Limb (tissue), 2 donors: ENCODE measurements around the gene GPR137C.
"Not testable (repeated sequence)": the region's sequence is repeated elsewhere in the genome, so short reads cannot be mapped to it uniquely, and the experiment has no call there.

ENCODE experiments used
- DNase-seq, 2 donors: peaks; one replicate each; pipeline ENCODE4 v3.0.0-alpha.2; 2016; ENCODE audit errors: extremely low spot score in 2 of 2

The GPR137C gene

GRCh38 chr14:52563120-52563519 lies 10.5 kb downstream of the GPR137C start:
- no peak for DNase-seq

- DNase-seq, result not testable (repeated sequence)
Measured at GRCh38 chr14:52568454-52568853, 15.8 kb downstream of the GPR137C start.

- no peak for DNase-seq
Measured at GRCh38 chr14:52575858-52576257, 23.2 kb downstream of the GPR137C start.

- no peak for DNase-seq
Measured at GRCh38 chr14:52583544-52583943, 30.9 kb downstream of the GPR137C start.

GRCh38 chr14:52589646-52590045 lies 37.0 kb downstream of the GPR137C start:
- DNase-seq, result no peak

GRCh38 chr14:52590318-52590717 lies 37.7 kb downstream of the GPR137C start:
- no peak for DNase-seq

- no peak for DNase-seq
Measured at GRCh38 chr14:52596320-52596719, 43.7 kb downstream of the GPR137C start.

GRCh38 chr14:52596861-52597260 lies 44.2 kb downstream of the GPR137C start:
- DNase-seq, result no peak

GRCh38 chr14:52598568-52598967 lies 45.9 kb downstream of the GPR137C start:
- DNase-seq, result no peak

- DNase-seq, result no peak
Measured at GRCh38 chr14:52599974-52600373, 47.3 kb downstream of the GPR137C start.

- DNase-seq, result no peak
Measured at GRCh38 chr14:52602131-52602530, 49.5 kb downstream of the GPR137C start.

GRCh38 chr14:52607061-52607460 lies 54.4 kb downstream of the GPR137C start:
- no peak for DNase-seq

- DNase-seq, result no peak
Measured at GRCh38 chr14:52609445-52610044, 56.9 kb downstream of the GPR137C start.

- no peak for DNase-seq
Measured at GRCh38 chr14:52610187-52610586, 57.6 kb downstream of the GPR137C start.

- DNase-seq, result no peak
Measured at GRCh38 chr14:52618602-52619001, 66.0 kb downstream of the GPR137C start.

GRCh38 chr14:52619687-52620086 lies 67.1 kb downstream of the GPR137C start:
- no peak for DNase-seq

GRCh38 chr14:52640137-52640536 lies 87.5 kb downstream of the GPR137C start:
- no peak for DNase-seq

- no peak for DNase-seq
Measured at GRCh38 chr14:52641745-52642144, 89.1 kb downstream of the GPR137C start.

GRCh38 chr14:52649511-52649910 lies 96.9 kb downstream of the GPR137C start:
- no peak for DNase-seq

GRCh38 chr14:52650774-52651173 lies 98.1 kb downstream of the GPR137C start:
- no peak for DNase-seq

- DNase-seq, result no peak
Measured at GRCh38 chr14:52656905-52657304, 104.3 kb downstream of the GPR137C start.

- DNase-seq, result no peak
Measured at GRCh38 chr14:52660325-52660724, 107.7 kb downstream of the GPR137C start.

GRCh38 chr14:52660832-52661231 lies 108.2 kb downstream of the GPR137C start:
- no peak for DNase-seq

- DNase-seq, result no peak
Measured at GRCh38 chr14:52661314-52661713, 108.7 kb downstream of the GPR137C start.
